IMR-90 (cell line): ENCODE measurements around the gene VMAC. TPM values are rescaled to one million over a fixed set of nuclear protein-coding genes. Genes with fewer than 3 reads are reported as not detected.

Source experiments
- ATAC-seq: fragments of 200-7000 bp; cut with Tn5 transposase; 2 replicates; pipeline ENCODE4 v1.9.1; 2020; ENCODE audit warnings: low read depth, mild to moderate bottlenecking, moderate library complexity
- BruUV-seq: library from RNA; stranded (reverse); fragments of 400-500 nt; replicated peaks from 2 replicates; lab custom pipeline; 2021; lab: Mats Ljungman, UMichigan
- CTCF ChIA-PET: fragments of 300-600 bp; formaldehyde crosslinking; extraction: SDS; loops from one replicate; lab custom pipeline; 2021; ENCODE audit warnings: antibody characterized with exemption; lab: Yijun Ruan, JAX
- POLR2A ChIA-PET: fragments of 300-600 bp; sonication (Branson Sonifier 250); formaldehyde crosslinking; loops from one replicate; lab custom pipeline; 2022; ENCODE audit warnings: antibody characterized with exemption; ENCODE audit not compliant: unreplicated experiment; lab: Charles Lee
- DNase-seq: peaks from one replicate; pipeline ENCODE4 v3.0.0; 2013
- H2AFZ ChIP-seq: replicated peaks from 2 replicates; pipeline ENCODE3; 2013; ENCODE audit warnings: low read length, mild to moderate bottlenecking; ENCODE audit not compliant: poor library complexity
- H2AK5ac ChIP-seq: 2 replicates; pipeline ENCODE4 v1.6.1; 2013; ENCODE audit warnings: low read depth, low read length, inconsistent platforms
- H2AK9ac ChIP-seq: replicated peaks from 2 replicates; pipeline ENCODE3; 2013; ENCODE audit warnings: mild to moderate bottlenecking, low read depth, low read length, moderate library complexity; ENCODE audit not compliant: poor library complexity
- H2BK120ac ChIP-seq: 2 replicates; pipeline ENCODE4 v1.6.1; 2013; ENCODE audit warnings: low read depth, low read length, inconsistent platforms
- H2BK15ac ChIP-seq: 3 replicates; pipeline ENCODE4 v1.6.1; 2013; ENCODE audit warnings: low read depth, low read length, inconsistent platforms
- H2BK20ac ChIP-seq: 2 replicates; pipeline ENCODE4 v1.6.1; 2013; ENCODE audit warnings: low read depth, mild to moderate bottlenecking, inconsistent platforms, low read length, moderate library complexity
- H2BK5ac ChIP-seq: 2 replicates; pipeline ENCODE4 v1.6.1; 2013; ENCODE audit warnings: mild to moderate bottlenecking, low read depth, low read length, inconsistent platforms; ENCODE audit not compliant: poor library complexity, severe bottlenecking
- H3K14ac ChIP-seq: replicated peaks from 2 replicates; pipeline ENCODE4 v1.6.1; 2013; ENCODE audit warnings: low read depth, low read length, inconsistent platforms
- H3K18ac ChIP-seq: 2 replicates; pipeline ENCODE4 v1.6.1; 2013; ENCODE audit warnings: low read depth, low read length, control low read depth
- H3K23ac ChIP-seq: 2 replicates; pipeline ENCODE4 v1.6.1; 2013; ENCODE audit warnings: low read depth, low read length, inconsistent platforms
- H3K27ac ChIP-seq: 2 replicates; pipeline ENCODE4 v1.5.1; 2013; ENCODE audit warnings: mild to moderate bottlenecking, control low read depth, low read length; ENCODE audit not compliant: insufficient read depth
- H3K27me3 ChIP-seq: 2 replicates; pipeline ENCODE4 v1.6.1; 2013; ENCODE audit warnings: low read length; ENCODE audit not compliant: control insufficient read depth, insufficient read depth
- H3K36me3 ChIP-seq: 2 replicates; pipeline ENCODE4 v1.6.1; 2013; ENCODE audit warnings: low read length, mixed read lengths; ENCODE audit not compliant: control insufficient read depth, insufficient read depth
- H3K4ac ChIP-seq: 2 replicates; pipeline ENCODE4 v1.6.1; 2013; ENCODE audit warnings: low read depth, low read length, inconsistent platforms
- H3K4me1 ChIP-seq: 2 replicates; pipeline ENCODE4 v1.6.1; 2013; ENCODE audit warnings: low read length, mixed read lengths; ENCODE audit not compliant: control insufficient read depth, insufficient read depth
- H3K4me2 ChIP-seq: 2 replicates; pipeline ENCODE4 v1.6.1; 2013; ENCODE audit warnings: low read depth, mild to moderate bottlenecking, control low read depth, low read length, moderate library complexity
- H3K4me3 ChIP-seq: 2 replicates; pipeline ENCODE4 v1.5.1; 2013; ENCODE audit warnings: low read depth, mild to moderate bottlenecking, control low read depth, low read length, moderate library complexity; ENCODE audit not compliant: insufficient read depth
- H3K56ac ChIP-seq: 2 replicates; pipeline ENCODE4 v1.6.1; 2013; ENCODE audit warnings: low read length, inconsistent platforms; ENCODE audit not compliant: insufficient read depth; ENCODE audit errors: extremely low read depth
- H3K79me1 ChIP-seq, 2 experiments: 2 replicates each; pipeline ENCODE4 v1.6.1; 2013; ENCODE audit warnings: low read length in 2 of 2, inconsistent platforms in 1 of 2, low read depth in 1 of 2
- H3K9ac ChIP-seq: 2 replicates; pipeline ENCODE4 v1.6.1; 2013; ENCODE audit warnings: low read depth, low read length, control low read depth
- H3K9me1 ChIP-seq: 2 replicates; pipeline ENCODE4 v1.6.1; 2013; ENCODE audit warnings: low read length, inconsistent platforms; ENCODE audit not compliant: insufficient read depth
- H3K9me3 ChIP-seq: 2 replicates; pipeline ENCODE4 v1.6.1; 2013; ENCODE audit warnings: low read length; ENCODE audit not compliant: control insufficient read depth, insufficient read depth
- H4K20me1 ChIP-seq: 2 replicates; pipeline ENCODE4 v1.6.1; 2013; ENCODE audit warnings: low read length, inconsistent platforms; ENCODE audit not compliant: insufficient read depth
- H4K5ac ChIP-seq: 2 replicates; pipeline ENCODE4 v1.6.1; 2013; ENCODE audit warnings: mild to moderate bottlenecking, low read depth, low read length, control low read depth
- H4K8ac ChIP-seq, 2 experiments: 2 replicates each; pipeline ENCODE4 v1.6.1; 2013; ENCODE audit warnings: low read depth in 2 of 2, low read length in 2 of 2, control low read depth in 1 of 2, inconsistent platforms in 1 of 2
- H4K91ac ChIP-seq: 2 replicates; pipeline ENCODE4 v1.6.1; 2013; ENCODE audit warnings: low read depth, low read length, inconsistent platforms; ENCODE audit not compliant: insufficient read depth
- CEBPB ChIP-seq: IDR thresholded peaks from 2 replicates; pipeline ENCODE4 v1.6.1; 2012; ENCODE audit warnings: low read depth, low read length, improper control_type of control experiment
- CHD1 ChIP-seq: IDR thresholded peaks from 2 replicates; pipeline ENCODE4 v1.6.1; 2012; ENCODE audit warnings: low read depth, low read length, improper control_type of control experiment
- ELK1 ChIP-seq: fragments of 150-350 bp; IDR thresholded peaks from 2 replicates; pipeline ENCODE4 v1.6.1; 2016; ENCODE audit warnings: low read depth, mild to moderate bottlenecking, low read length, moderate library complexity, borderline replicate concordance
- FOS ChIP-seq: fragments of 150-350 bp; IDR thresholded peaks from 2 replicates; pipeline ENCODE4 v1.6.1; 2016; ENCODE audit warnings: low read depth, low read length
- MAFK ChIP-seq: IDR thresholded peaks from 2 replicates; pipeline ENCODE4 v1.6.1; 2012; ENCODE audit warnings: low read depth, low read length, improper control_type of control experiment
- MXI1 ChIP-seq: IDR thresholded peaks from 2 replicates; pipeline ENCODE4 v1.6.1; 2012; ENCODE audit warnings: low read depth, mild to moderate bottlenecking, low read length, moderate library complexity, borderline replicate concordance
- NFE2L2 ChIP-seq: fragments of 150-350 bp; IDR thresholded peaks from 2 replicates; pipeline ENCODE4 v1.6.1; 2016; ENCODE audit warnings: low read depth, mild to moderate bottlenecking, low read length
- POLR2A ChIP-seq: IDR thresholded peaks from 2 replicates; pipeline ENCODE4 v1.6.1; 2012; ENCODE audit warnings: mild to moderate bottlenecking, low read depth, low read length
- RAD21 ChIP-seq: IDR thresholded peaks from 2 replicates; pipeline ENCODE4 v1.6.1; 2012; ENCODE audit warnings: low read length, improper control_type of control experiment
- RFX5 ChIP-seq: IDR thresholded peaks from 2 replicates; pipeline ENCODE4 v1.8.0; 2012; ENCODE audit warnings: low read depth, mild to moderate bottlenecking, low read length, moderate library complexity
- SMC3 ChIP-seq: fragments of 150-350 bp; IDR thresholded peaks from 2 replicates; pipeline ENCODE4 v1.6.1; 2016; ENCODE audit warnings: low read depth, mild to moderate bottlenecking, antibody characterized with exemption, low read length, moderate library complexity
- WGBS, 2 experiments: methylation state at CpG; one replicate each; pipeline versions ENCODE4 v1.1.5 to v1.1.7; 2013; ENCODE audit warnings: missing lambda C conversion rate in 2 of 2; ENCODE audit not compliant: insufficient read length in 1 of 2; ENCODE audit errors: extremely low coverage in 2 of 2; 5-methylcytosine and 5-hydroxymethylcytosine counted together
- dilution Hi-C: fragments of 300-500 bp; cut with HindIII; formaldehyde crosslinking; loops from one replicate; pipeline ENCODE4 v1.14.3; 2018; ENCODE audit warnings: low sequenced_read_pairs; ENCODE audit not compliant: unreplicated experiment
- in situ Hi-C: fragments of 300-500 bp; cut with MboI; formaldehyde crosslinking; loops from 3 replicates; pipeline ENCODE4 v1.14.3; 2019; ENCODE audit warnings: low sequenced_read_pairs, inconsistent platforms, mixed read lengths
- intact Hi-C: fragments of 100-400 bp; cut with micrococcal nuclease; formaldehyde crosslinking; loops from 2 replicates; pipeline ENCODE4 v1.10.0; 2022
- polyA plus RNA-seq, 3 experiments: library from polyadenylated mRNA; depleted of rRNA; stranded (reverse); fragments of >200 nt; gene quantifications; 2 replicates each; pipeline ENCODE4 v1.2.3, GENCODE V29; 2012; ENCODE audit warnings: low replicate concordance in 1 of 3
- total RNA-seq: library from RNA; depleted of rRNA; stranded (reverse); fragments of >200 nt; gene quantifications from 2 replicates; pipeline ENCODE4 v1.2.3, GENCODE V29; 2012
- TF ChIP-seq, protein P1 (sequence below): fragments of 150-350 bp; IDR thresholded peaks from 2 replicates; pipeline ENCODE4 v1.6.1; 2017; ENCODE audit warnings: mild to moderate bottlenecking, antibody characterized with exemption, low read length, low read depth
- TF ChIP-seq, protein P2 (sequence below): conservative IDR thresholded peaks from 2 replicates; pipeline ENCODE4 v1.5.1; 2012; ENCODE audit warnings: mild to moderate bottlenecking, low read depth, low read length, improper control_type of control experiment

Gene VMAC
- total and polyA plus RNA-seq, 2 of the 4 experiments (the other 2 are of a cell fraction), result 1.4 to 3.1 TPM

DNA sequence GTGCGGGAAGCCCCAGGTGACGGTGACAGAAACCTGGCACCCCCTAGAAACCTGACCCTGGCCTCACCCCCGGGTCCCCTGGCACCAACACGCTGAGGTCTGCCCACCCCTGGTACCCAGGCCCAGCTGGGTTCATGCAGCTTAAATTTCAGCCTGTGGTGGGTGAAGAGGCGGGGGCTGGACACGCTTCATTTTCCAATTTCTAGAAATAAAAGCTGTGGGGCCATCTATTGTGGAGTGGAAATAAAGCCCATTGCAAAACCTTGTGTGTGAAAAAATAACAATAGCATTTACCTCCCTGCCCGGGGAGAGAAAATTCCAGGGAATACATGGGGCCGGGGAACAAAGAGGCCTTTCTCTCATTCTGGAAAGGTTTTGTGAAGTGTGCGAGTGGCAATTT, 26.8 kb upstream of the VMAC start:
- intact Hi-C loops (no loop called here), dilution Hi-C loops (no loop called here), in situ Hi-C loops (no loop called here)
- H3K27ac ChIP-seq, result no peak overlapping the region
- H3K36me3 ChIP-seq, result no peaks in the 10 kb centered on the region
- ChIA-PET POLR2A (no interaction called here), CTCF (interaction anchor here (1.3 kb wide), 1 partner anchor 74 kb away, joined by 7 read pairs; the partner anchor contains the start of gene NRTN)
- H3K18ac ChIP-seq, result no peak overlapping the region
- no peak overlapping the region for H3K4me3 ChIP-seq
- no peak overlapping the region for H3K9ac ChIP-seq
- H3K79me1 ChIP-seq, result no peaks in the 10 kb centered on the region
- no CpG with 5 or more reads among the region's 9 CpGs for WGBS, 2 experiments
- no peak overlapping the region for H3K4ac ChIP-seq
- H2AFZ ChIP-seq, result no peak overlapping the region
- H2BK120ac ChIP-seq, result no peak overlapping the region
- no TSS peak for BruUV-seq
- H3K27me3 ChIP-seq, result peaks cover 4% of the 10 kb centered on the region
- no peak overlapping the region; the same call in 1 of the 2 replicates for H2AK5ac ChIP-seq
- H3K4me1 ChIP-seq, result peaks cover 16% of the 10 kb centered on the region
- no peak overlapping the region for H4K91ac ChIP-seq
- no peak for TF ChIP-seq CHD1
- no peak for TF ChIP-seq POLR2A
- TF ChIP-seq CEBPB, result no peak
- TF ChIP-seq, protein P1, sequence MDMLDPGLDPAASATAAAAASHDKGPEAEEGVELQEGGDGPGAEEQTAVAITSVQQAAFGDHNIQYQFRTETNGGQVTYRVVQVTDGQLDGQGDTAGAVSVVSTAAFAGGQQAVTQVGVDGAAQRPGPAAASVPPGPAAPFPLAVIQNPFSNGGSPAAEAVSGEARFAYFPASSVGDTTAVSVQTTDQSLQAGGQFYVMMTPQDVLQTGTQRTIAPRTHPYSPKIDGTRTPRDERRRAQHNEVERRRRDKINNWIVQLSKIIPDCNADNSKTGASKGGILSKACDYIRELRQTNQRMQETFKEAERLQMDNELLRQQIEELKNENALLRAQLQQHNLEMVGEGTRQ, result no peak
- no peak for TF ChIP-seq NFE2L2
- TF ChIP-seq, protein P2, sequence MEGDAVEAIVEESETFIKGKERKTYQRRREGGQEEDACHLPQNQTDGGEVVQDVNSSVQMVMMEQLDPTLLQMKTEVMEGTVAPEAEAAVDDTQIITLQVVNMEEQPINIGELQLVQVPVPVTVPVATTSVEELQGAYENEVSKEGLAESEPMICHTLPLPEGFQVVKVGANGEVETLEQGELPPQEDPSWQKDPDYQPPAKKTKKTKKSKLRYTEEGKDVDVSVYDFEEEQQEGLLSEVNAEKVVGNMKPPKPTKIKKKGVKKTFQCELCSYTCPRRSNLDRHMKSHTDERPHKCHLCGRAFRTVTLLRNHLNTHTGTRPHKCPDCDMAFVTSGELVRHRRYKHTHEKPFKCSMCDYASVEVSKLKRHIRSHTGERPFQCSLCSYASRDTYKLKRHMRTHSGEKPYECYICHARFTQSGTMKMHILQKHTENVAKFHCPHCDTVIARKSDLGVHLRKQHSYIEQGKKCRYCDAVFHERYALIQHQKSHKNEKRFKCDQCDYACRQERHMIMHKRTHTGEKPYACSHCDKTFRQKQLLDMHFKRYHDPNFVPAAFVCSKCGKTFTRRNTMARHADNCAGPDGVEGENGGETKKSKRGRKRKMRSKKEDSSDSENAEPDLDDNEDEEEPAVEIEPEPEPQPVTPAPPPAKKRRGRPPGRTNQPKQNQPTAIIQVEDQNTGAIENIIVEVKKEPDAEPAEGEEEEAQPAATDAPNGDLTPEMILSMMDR, result no peak
- TF ChIP-seq RFX5, result no peak
- no peak for TF ChIP-seq MAFK
- TF ChIP-seq MXI1, result no peak
- TF ChIP-seq ELK1, result no peak
- no peak for TF ChIP-seq RAD21
- TF ChIP-seq FOS, result no peak
- TF ChIP-seq SMC3, result no peak
- H4K8ac ChIP-seq, result no peak overlapping the region
- H3K9me3 ChIP-seq, result no peaks in the 10 kb centered on the region
- no peak overlapping the region for H3K56ac ChIP-seq
- H2BK5ac ChIP-seq, result no peak overlapping the region
- no peak overlapping the region for H2AK9ac ChIP-seq
- no peak overlapping the region for H3K23ac ChIP-seq
- no peak overlapping the region for H3K4me2 ChIP-seq
- H4K20me1 ChIP-seq, result no peaks in the 10 kb centered on the region
- H2BK15ac ChIP-seq, result no peak overlapping the region
- H2BK20ac ChIP-seq, result no peak overlapping the region
- H4K5ac ChIP-seq, result no peak overlapping the region
- no peak for ATAC-seq
- H3K14ac ChIP-seq, result no peak overlapping the region
- H3K9me1 ChIP-seq, result peaks cover 5% of the 10 kb centered on the region; the same call in 1 of the 2 replicates
- no peak for DNase-seq
